ENCODE measurements around the gene TMEM255B. TPM values are rescaled to one million over a fixed set of nuclear protein-coding genes. Genes with fewer than 3 reads are reported as not detected.
"Not testable (repeated sequence)": the region's sequence is repeated elsewhere in the genome, so short reads cannot be mapped to it uniquely, and the experiment has no call there.

TMEM255B gene
- polyA plus RNA-seq, 3 donors: 4.6 to 7.0 (median 4.8) TPM

- no peak for DNase-seq (ENCODE audit: low read depth in 3 of 3, low spot score in 2 of 3)
These were observed 10.7 kb upstream of the TMEM255B start for GRCh38 chr13:113748101-113748861.

DNA sequence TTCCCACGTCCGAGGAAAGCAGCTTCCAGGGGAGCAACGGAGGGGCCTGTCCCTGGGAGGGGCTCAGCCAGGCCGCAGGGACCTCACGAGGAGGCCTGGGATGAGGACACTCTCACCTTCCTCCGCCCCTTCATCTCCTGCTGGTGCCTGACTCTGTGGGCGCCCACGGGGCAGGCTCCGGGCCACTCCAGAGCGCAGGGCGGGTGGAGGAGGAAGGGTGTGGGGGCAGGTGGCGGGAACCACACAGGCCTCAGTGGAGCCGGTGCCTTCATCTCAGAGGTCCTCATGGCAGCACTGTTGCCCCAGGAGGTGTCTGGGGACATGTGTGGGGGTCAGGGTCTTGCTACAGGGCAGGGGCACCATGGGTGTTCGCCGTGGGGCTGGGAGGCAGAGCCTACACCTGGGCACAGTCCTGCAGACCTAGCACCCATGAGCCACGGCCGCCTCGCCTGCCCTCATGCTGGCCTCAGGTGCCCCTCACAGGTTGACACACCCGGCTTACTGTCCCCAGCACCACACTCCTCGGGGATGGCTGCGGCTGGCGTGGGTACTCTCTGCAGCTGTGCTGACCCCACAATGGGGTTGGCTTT, 10.1 kb upstream of the TMEM255B start:
- no peak for DNase-seq (ENCODE audit: low read depth in 3 of 3, low spot score in 2 of 3)

DNA sequence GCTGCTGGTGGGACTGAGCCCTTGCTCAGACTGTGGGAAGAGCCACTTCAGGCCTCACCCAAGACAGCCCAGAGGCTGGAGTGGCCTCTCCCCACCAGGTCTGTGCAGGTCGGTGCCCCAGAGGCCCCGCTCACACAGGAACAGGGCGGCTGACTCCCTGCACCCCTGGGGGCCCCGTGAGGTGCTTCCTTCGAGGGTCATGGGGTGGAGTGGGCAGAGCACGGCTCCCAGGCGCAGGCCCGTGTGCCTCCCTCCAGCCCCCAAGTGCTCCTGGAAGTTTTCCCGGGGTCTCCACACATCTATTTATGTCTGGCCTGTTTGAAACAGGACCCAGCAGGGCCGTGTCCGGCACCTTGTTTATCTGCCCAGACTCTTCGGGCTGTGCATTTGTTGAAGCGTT, 9.5 kb upstream of the TMEM255B start:
- no peak for DNase-seq (ENCODE audit: low read depth in 3 of 3, low spot score in 2 of 3)

GRCh38 chr13:113749967-113750366, 9.1 kb upstream of the TMEM255B start:
- DNase-seq (ENCODE audit: low read depth in 3 of 3, low spot score in 2 of 3): no peak

- DNase-seq (ENCODE audit: low read depth in 3 of 3, low spot score in 2 of 3): no peak
These were observed 8.2 kb upstream of the TMEM255B start for GRCh38 chr13:113750554-113751399.

- DNase-seq (ENCODE audit: low read depth in 3 of 3, low spot score in 2 of 3): no peak
These were observed 7.5 kb upstream of the TMEM255B start for GRCh38 chr13:113751491-113751890.

DNA sequence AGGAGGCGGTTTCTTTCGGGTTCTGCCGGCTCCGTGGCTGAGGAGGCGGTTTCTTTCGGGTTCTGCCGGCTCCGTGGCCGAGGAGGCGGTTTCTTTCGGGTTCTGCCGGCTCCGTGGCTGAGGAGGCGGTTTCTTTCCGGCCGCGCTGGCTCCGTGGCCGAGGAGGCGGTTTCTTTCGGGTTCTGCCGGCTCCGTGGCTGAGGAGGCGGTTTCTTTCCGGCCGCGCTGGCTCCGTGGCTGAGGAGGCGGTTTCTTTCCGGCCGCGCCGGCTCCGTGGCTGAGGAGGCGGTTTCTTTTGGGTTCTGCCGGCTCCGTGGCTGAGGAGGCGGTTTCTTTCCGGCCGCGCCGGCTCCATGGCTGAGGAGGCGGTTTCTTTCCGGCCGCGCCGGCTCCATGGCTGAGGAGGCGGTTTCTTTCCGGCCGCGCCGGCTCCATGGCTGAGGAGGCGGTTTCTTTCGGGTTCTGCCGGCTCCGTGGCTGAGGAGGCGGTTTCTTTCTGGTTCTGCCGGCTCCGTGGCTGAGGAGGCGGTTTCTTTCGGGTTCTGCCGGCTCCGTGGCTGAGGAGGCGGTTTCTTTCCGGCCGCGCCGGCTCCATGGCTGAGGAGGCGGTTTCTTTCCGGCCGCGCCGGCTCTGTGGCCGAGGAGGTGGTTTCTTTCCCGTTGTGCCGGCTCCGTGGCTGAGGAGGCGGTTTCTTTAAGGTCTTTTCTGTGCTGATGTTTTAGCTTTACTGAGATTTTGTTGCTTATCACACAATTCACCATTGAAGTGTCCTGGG, 6.6 kb upstream of the TMEM255B start:
- not testable (repeated sequence) for DNase-seq (ENCODE audit: low read depth in 3 of 3, low spot score in 2 of 3)

GRCh38 chr13:113753171-113753570, 5.9 kb upstream of the TMEM255B start:
- no peak for DNase-seq (ENCODE audit: low read depth in 3 of 3, low spot score in 2 of 3)

GRCh38 chr13:113754242-113754641, 4.8 kb upstream of the TMEM255B start:
- no peak for DNase-seq (ENCODE audit: low read depth in 3 of 3, low spot score in 2 of 3)

- no peak for DNase-seq (ENCODE audit: low read depth in 3 of 3, low spot score in 2 of 3)
These were observed 4.3 kb upstream of the TMEM255B start for GRCh38 chr13:113754691-113755090.

- DNase-seq (ENCODE audit: low read depth in 3 of 3, low spot score in 2 of 3): no peak
These were observed 2.5 kb upstream of the TMEM255B start for GRCh38 chr13:113756441-113757097.

DNA sequence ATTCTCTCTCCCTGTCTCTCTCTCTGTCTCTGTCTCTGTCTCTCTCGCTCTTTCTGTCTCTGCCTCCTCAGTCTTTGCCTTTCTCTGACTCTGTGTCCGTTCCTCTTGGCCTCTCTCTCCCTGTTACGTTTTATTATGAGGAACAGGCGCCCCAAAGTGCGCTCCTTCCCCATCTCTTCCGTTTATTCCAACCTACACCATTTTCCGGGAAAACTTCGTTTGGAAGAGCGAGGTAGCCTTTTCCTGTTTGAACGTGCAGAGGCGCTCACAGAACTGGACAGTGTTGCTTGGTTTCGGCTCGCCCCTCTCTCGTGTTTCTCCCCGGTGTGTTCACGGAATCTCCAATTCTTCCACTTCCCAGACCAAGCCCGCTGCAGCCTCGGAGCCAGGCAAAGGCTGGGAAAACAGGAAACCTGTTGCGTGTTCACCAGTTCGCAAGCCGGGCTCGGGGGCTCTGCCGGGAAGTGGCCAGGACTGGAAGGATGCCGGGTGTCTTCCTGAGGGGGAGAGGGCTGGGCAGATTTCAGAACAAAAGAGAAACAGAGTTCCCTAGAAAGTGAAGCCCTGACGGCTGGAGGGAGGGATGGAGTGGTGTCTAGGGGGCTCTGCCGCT, 605 bp downstream of the TMEM255B start:
- DNase-seq (ENCODE audit: low read depth in 3 of 3, low spot score in 2 of 3): no peak

DNA sequence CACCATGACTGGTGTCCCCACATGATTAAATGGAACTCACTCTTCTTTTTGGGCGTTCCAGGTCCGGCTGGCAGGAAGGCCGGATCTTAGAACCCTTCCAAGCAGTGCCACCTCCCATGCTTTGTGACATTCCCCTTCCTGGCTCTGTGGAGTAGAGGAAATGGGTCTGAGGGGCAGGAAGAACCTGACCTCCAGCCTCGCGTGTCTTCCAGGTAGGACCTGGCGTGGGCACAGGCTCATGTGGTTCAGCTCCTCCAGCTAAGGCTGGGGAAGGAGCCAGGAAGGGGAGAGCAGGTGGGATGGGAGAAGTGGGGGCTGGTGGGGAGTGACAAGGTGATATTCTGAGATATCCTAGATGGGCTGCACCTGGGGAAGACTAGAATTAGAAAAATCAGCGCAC, 2.1 kb downstream of the TMEM255B start:
- DNase-seq (ENCODE audit: low read depth in 3 of 3, low spot score in 2 of 3): no peak

- DNase-seq (ENCODE audit: low read depth in 3 of 3, low spot score in 2 of 3): no peak
These were observed 3.0 kb downstream of the TMEM255B start for GRCh38 chr13:113762075-113762474.

GRCh38 chr13:113762538-113762937, 3.5 kb downstream of the TMEM255B start:
- no peak for DNase-seq (ENCODE audit: low read depth in 3 of 3, low spot score in 2 of 3)

DNA sequence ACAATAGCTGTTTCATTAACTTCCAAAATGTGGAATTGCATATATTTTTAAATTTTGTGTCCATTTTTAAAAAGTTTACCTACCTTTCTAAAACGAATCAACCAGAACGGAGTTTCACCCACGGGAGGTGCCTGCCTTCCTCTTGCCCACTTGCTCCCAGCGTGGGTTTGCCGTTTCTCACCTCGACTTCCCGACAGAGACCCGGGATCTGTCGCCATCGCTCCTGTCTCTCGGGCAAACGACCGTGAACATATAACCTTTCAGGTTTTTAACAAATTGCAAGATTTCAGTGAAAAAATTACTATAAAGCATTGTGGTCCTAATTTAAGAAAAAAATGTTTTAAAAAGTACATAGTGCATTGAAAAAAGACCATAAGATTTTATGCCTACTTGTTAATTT, 4.2 kb downstream of the TMEM255B start:
- no peak for DNase-seq (ENCODE audit: low read depth in 3 of 3, low spot score in 2 of 3)

DNA sequence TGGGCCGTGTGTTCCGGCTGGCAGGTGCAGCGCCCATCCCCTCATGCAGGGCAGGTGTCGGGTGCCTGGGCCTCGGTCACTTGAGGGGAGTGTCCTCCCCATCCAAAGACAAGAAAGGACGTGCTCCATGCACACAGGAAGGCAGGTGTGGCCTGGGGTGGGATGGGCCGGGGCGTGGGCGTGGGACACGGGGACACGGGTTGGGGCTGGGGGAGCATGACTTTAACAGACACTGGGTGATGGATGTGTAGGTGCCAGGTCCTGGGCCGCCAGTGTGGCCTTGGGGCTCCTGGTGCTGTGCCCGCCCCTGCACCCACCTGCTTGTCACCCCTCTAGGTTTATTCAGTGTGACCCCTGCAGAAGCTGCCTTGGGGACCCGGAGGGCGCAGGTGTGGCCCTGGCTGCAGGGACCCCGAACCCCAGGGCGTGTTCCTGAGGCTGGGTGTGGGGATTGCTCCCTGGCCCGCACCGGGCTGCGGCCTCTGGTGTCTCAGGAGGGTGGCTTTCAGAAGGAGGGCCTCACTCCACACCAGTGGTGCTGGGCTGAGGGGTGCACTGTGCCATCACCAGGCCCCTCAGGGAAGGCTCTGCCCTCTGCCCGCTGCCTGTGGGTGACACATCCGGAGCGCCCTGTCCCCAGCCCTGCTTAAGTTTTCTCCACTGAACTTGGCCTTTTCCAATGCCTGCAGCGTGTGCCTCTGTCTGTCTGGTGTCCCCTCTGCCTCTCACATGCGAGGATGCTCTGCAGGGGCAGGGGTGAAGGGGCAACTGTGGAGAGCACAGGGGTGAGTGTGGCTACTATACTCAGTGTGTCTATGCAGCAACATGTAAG, 5.2 kb downstream of the TMEM255B start:
- no peak for DNase-seq (ENCODE audit: low read depth in 3 of 3, low spot score in 2 of 3)

- no peak for DNase-seq (ENCODE audit: low read depth in 3 of 3, low spot score in 2 of 3)
These were observed 6.0 kb downstream of the TMEM255B start for GRCh38 chr13:113764793-113765563.
